Stimulated activated CD8-positive, alpha-beta memory T cell treated with anti-CD3 and anti-CD28 coated beads, Interleukin-2, amount 100 ng/mL, for 1 hour (primary cell): ENCODE measurements around the gene RALB.
"Not testable (repeated sequence)": the region's sequence is repeated elsewhere in the genome, so short reads cannot be mapped to it uniquely, and the experiment has no call there.

ENCODE experiments used
- DNase-seq, 2 donors: peaks; one replicate each; pipeline ENCODE4 v3.0.0-alpha.2; 2020; ENCODE audit warnings: low read depth in 2 of 2

Gene RALB

GRCh38 chr2:120315367-120316033 is 62.8 kb downstream of the RALB start:
- DNase-seq: no peak

- no peak for DNase-seq
Measured at GRCh38 chr2:120316071-120316470, 63.4 kb downstream of the RALB start.

- no peak for DNase-seq
Measured at GRCh38 chr2:120316528-120317179, 64.0 kb downstream of the RALB start.

- DNase-seq: no peak
Measured at GRCh38 chr2:120317180-120317533, 64.5 kb downstream of the RALB start.

- no peak for DNase-seq
Measured at GRCh38 chr2:120317916-120318315, 65.3 kb downstream of the RALB start.

GRCh38 chr2:120318626-120319025 is 66.0 kb downstream of the RALB start:
- no peak for DNase-seq

- DNase-seq: no peak
Measured at GRCh38 chr2:120319123-120319522, 66.5 kb downstream of the RALB start.

- no peak for DNase-seq
Measured at GRCh38 chr2:120319686-120320317, 67.2 kb downstream of the RALB start.

- no peak for DNase-seq
Measured at GRCh38 chr2:120320318-120320851, 67.7 kb downstream of the RALB start.

- not testable (repeated sequence) for DNase-seq
Measured at GRCh38 chr2:120320887-120321556, 68.4 kb downstream of the RALB start.

GRCh38 chr2:120321721-120322284 is 69.2 kb downstream of the RALB start:
- DNase-seq: no peak

- no peak for DNase-seq
Measured at GRCh38 chr2:120322329-120322728, 69.7 kb downstream of the RALB start.

GRCh38 chr2:120323214-120323613 is 70.6 kb downstream of the RALB start:
- no peak for DNase-seq

GRCh38 chr2:120323807-120324399 is 71.3 kb downstream of the RALB start:
- no peak for DNase-seq

GRCh38 chr2:120324933-120325332 is 72.3 kb downstream of the RALB start:
- DNase-seq: no peak

GRCh38 chr2:120326066-120326465 is 73.4 kb downstream of the RALB start:
- DNase-seq: no peak

GRCh38 chr2:120330946-120331822 is 78.5 kb downstream of the RALB start:
- DNase-seq: no peak

GRCh38 chr2:120331903-120332302 is 79.3 kb downstream of the RALB start:
- DNase-seq: no peak

- no peak for DNase-seq
Measured at GRCh38 chr2:120332384-120332783, 79.7 kb downstream of the RALB start.

GRCh38 chr2:120334068-120334467 is 81.4 kb downstream of the RALB start:
- no peak for DNase-seq

GRCh38 chr2:120336749-120337148 is 84.1 kb downstream of the RALB start:
- DNase-seq: no peak
